ENCODE data around the gene NTSR1.

The NTSR1 gene

DNA sequence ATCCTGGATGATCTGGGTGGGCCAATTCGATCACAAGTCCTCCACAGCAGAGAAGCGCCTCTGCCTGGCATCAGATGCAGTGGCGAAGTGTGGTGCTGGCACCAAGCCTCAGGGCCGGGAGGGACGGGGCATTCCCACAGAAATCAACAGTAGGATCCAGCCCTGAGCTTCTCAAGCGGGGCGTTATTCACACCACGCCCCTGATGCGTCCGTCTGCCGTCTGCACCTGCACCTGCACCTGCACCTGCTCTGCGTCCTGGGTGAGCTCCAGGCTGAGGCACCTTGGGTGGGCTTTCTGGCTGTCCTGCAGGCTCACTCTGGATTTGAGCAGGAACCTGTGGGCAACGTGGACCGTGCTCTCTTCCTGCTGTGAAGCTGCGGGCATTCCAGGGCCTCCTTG is 13.8 kb upstream of the NTSR1 start:
- no peak for DNase-seq

DNA sequence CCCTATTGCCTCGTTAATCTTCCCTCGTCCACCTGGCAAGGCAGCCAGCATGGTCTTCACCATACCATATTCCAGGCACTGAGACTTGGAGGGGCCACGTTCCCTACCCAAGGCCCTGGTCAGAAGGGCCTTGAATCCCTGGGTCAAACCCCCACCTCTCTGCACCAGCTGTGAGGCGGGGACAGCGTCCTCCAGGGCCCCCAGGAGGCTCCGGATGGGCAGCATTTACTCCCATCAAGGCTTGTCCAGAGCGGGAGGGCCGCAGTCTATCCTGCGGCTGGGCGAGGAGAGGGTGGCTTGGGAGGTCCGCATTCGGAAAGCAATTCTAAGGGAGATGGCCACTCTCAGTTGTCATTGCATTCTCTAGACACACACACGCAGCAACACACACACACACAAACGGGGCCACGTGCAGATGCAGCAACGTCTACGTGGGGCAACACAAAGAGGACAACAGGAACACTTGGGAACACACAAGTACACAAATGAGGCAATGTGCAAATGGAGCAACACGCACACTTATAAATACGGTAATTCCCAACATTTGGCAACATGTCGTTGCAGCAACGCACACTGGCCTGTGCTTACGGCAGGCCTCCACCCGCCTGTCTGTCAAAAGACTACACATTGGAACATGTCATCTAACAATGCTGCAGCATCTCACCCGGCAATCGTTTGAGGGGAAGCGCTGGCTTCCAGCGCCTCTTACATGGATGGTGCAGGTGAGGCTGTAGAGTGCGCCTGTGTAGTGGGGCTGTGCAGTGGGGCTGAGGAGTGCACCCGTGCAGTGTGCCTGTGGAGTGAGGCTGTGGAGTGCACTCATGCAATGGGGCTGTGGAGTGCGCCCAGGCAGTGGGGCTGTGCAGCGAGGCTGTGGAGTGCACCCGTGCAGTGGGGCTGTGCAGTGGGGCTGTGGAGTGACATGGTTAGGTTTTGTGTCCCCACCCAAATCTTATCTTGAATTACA is 12.9 kb upstream of the NTSR1 start:
- no peak for DNase-seq

- DNase-seq, result no peak
Measured at GRCh38 chr20:62696434-62696957, 12.1 kb upstream of the NTSR1 start.

GRCh38 chr20:62696989-62697388 is 11.6 kb upstream of the NTSR1 start:
- no peak for DNase-seq

DNA sequence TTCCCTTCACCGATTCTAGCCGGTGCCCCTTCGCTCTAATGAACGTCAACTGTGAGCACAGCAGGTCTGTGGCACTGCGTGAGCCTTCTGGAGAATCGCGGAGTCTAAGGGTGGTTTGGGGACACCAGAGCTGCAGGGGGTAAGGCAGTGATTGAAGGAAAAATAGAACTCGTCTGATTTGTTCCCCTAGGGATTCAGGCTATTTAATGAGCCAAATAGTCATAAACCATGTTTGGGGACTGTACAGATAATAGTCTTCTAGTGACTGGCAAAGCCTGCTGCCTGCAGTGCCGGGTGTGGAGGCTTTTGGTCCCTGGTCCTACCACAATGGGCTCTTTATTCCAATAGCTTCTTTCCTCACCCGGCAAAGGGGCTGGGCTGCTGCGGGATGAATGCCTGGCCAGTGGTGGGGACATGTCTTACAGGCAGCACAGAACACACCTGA is 11.1 kb upstream of the NTSR1 start:
- no peak for DNase-seq

- no peak for DNase-seq
Measured at GRCh38 chr20:62698231-62698630, 10.4 kb upstream of the NTSR1 start.

DNA sequence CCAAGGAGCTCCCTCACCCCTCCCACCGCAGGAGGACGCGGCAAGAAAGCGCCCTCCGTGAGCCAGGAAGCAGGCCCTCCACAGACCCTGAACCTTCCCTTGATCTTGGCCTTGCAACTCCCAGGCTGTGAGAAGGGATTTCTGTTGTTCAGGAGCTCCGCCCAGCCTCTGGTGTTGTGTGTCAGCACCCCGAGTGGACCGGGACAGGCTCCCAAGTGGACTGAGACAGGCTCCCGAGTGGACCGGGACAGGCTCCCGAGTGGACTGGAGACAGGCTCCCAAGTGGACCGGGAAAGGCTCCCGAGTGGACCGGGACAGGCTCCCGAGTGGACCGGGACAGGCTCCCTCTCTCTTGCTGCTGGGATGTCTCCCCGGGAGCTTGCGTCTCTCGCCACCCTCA is 9.3 kb upstream of the NTSR1 start:
- no peak for DNase-seq

GRCh38 chr20:62699741-62700140 is 8.9 kb upstream of the NTSR1 start:
- DNase-seq, result no peak

DNA sequence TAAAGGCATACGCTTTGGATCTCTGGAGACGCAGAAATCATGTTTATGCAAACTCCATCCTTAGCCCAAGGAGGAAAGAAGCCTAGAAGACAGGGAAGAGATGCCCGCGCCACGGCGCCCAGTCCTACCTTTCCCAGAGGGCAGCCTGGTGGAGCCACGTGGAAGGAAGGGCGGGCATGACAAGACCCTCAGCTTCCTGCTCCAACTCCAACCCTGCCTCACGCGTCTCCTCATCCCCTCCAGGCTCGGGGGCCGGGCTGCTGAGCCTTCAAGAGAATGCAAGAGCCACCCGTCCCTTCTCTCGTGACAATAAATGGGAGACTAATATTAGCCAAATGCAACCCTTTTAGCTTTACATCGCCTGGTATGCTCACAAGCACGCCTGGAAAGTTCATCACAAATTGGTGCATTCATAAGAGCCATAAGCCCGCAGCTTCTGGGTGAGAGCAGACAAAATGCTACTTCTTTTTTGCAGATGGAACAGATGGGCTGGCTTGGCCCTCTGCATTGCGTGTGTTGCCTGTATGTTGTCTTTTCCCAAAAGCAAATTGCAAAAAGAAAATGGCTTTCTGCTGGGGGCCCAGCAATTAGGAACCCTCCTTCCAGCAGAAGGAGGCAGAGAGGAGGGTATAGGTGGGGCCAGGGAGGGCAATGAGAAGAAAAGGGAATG is 8.2 kb upstream of the NTSR1 start:
- no peak for DNase-seq

- DNase-seq, result no peak
Measured at GRCh38 chr20:62701161-62702012, 7.2 kb upstream of the NTSR1 start.

DNA sequence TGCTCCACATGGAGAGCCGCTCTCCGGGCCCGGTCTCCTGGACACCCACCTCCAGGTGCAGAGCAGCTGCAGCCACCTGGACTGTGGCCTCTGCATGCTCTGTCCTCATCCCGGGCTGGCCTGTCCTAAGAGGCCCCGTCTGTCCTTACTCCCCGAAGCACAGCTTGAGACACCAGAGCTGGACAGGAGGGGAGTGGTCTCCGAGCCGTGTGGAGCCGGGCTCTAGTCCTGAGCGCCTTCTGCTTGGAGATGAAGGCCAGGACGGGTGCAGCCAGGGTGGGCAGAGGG is 6.7 kb upstream of the NTSR1 start:
- no peak for DNase-seq

GRCh38 chr20:62702895-62703852 is 5.5 kb upstream of the NTSR1 start:
- DNase-seq, result no peak

DNA sequence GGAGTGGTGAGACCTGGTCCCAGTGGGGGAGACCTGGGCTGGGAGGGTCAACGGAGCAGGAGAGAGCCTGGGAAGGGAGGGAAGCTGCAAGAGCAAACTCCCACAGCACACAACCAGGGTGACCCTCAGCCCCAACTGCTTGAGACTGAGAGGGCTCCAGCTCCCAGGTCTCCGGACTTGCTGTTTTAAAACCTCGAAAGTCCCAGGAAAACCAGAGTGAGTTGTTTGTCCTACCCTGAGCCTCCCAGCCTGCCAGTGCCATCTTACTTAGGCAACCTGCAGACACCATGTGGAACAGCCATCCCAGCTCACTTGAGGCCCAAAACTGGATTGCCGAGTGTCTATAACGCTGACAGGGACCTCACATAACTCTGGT is 4.8 kb upstream of the NTSR1 start:
- DNase-seq, result no peak

DNA sequence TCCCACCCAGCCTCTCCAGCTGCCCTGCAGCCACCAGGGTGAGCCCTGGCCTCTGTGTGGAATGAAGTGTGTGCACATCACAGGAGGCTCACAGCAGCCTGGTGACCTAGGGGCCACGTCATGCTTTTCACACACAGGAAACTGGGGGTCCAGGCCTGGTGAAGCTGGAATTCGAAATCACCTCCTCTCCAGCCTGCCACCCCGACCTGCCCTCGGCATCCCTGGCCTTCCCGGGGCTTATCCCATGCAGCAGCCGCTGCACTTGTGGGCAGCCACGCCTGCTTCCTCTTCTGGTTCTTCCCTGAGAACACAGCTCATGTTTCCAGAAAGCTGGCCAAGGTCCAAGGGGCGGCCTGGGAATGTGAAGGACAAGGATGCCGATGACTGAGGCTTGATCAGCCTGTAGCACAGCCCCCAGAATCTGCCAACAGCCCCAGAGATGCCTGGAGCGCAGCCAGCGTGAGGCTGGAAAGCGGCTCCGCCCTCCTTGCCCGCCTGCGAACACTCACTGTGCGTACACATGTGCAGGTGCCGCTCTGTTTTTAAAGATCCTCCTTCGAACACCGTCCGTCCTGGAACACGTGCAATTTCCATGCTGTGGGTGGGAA is 4.2 kb upstream of the NTSR1 start:
- DNase-seq, result no peak

DNA sequence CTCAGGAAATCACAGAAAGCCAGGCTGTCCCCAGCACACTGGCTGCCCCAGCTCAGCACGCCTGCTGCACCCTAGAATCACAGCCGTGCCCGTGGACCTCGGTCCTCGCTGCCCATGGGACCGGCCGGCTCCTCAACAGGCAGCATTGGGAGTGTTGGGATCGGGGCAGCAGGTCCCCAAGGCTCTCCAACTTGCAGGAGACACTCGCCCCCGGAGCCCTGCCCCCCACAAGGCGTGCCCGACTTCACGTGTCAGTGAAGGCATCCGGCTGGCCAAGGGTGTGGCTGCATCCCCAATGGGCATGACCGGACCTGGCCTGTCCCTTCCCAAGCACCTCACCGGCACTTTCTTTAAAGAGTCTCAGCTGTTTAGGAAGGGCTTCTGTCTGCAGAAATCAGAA is 3.0 kb upstream of the NTSR1 start:
- DNase-seq, result no peak

DNA sequence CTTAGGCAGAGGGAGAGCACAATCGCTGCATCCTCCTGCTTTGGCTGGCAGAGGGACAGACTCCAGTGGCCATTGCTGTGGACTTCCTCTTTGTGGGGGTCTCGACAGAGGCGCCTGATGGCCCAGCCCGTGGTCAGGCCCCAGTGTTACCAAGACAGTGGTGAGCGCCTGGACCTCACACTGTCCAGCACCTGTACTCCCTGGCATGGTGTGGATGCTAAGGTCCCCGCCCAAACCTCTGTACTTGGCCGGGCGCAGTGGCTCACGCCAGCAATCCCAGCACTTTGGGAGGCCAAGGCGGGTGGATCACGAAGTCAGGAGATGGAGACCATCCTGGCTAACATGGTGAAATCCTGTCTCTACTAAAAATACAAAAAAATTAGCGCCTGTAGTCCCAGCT is 2.3 kb upstream of the NTSR1 start:
- DNase-seq, result no peak

DNA sequence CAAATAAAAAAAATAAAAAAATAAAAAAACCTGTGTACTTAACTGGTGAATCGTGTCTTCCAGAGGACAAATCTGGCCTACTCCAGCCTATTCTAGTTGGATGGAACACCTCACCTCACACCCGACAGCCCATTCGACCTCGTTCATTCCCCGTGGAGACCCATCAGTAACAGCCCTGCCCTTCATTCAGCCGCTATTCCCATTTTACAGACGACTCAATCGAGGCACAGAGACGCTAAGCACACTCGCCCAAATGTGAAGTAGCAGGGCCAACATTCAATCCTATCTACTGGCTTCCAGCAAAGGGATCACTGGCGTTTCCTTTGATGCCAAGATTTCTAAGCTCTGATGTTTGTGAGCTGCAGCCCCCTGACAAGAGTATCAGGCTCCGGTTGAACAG is 1.8 kb upstream of the NTSR1 start:
- DNase-seq, result no peak

GRCh38 chr20:62707276-62707920 is 1.2 kb upstream of the NTSR1 start:
- no peak for DNase-seq

DNA sequence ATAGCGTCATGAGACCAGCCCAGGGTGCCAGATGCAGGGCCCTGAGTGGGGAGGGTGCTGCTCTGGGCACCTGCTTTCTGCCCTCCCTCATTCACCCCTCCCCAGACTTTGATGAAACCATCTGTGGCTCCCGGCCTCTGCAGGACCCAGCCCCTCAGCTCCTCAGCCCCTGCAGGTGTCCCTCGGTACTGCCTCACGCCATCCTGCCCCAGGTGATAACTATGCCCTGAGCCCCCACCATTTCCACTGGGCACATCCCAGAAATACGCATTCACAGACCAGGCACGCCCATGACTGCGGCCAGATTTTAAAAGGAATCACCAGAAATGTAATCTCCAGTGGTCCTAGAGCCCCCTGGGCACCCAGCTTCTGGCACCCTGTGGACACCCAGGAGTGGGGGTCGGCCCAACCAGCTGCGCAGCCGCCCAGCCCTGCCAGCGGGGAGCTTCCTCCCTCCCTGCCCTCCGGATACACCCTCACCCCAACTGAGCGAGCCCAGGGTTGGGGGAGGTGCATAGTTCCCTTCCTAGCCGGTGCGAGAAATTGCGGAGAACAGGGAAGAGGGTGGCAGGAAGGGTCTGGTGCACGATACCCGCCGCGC is 615 bp upstream of the NTSR1 start:
- DNase-seq, result peak; percentile 23

DNA sequence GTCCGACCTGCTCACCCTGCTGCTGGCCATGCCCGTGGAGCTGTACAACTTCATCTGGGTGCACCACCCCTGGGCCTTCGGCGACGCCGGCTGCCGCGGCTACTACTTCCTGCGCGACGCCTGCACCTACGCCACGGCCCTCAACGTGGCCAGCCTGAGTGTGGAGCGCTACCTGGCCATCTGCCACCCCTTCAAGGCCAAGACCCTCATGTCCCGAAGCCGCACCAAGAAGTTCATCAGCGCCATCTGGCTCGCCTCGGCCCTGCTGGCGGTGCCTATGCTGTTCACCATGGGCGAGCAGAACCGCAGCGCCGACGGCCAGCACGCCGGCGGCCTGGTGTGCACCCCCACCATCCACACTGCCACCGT is 885 bp downstream of the NTSR1 start:
- DNase-seq, result no peak

Data from activated CD4-positive, alpha-beta T cell treated with anti-CD3 and anti-CD28 coated beads, Interleukin-2, amount 50 U/mL, for 1 hour (primary cell).